NB4 (cell line): ENCODE results near the gene FSIP1.
A peak's percentile ranks its signal among the peaks of the same experiment; 100 is the strongest.

Experiments
- DNase-seq: peaks from one replicate; pipeline ENCODE4 v3.0.0; 2010; ENCODE audit warnings: low read depth
- H3K4me3 ChIP-seq: one replicate; pipeline ENCODE4 v1.5.1; 2011; ENCODE audit warnings: mild to moderate bottlenecking, low read depth, low read length, moderate library complexity
- CTCF ChIP-seq: IDR thresholded peaks from one replicate; pipeline ENCODE4 v1.5.1; 2012; ENCODE audit warnings: low read depth, low read length
- MAX ChIP-seq: IDR thresholded peaks from 2 replicates; pipeline ENCODE4 v1.6.1; 2011; ENCODE audit warnings: low read depth, low read length
- MYC ChIP-seq: IDR thresholded peaks from 2 replicates; pipeline ENCODE4 v1.6.1; 2011; ENCODE audit warnings: low read depth, low read length
- POLR2A ChIP-seq: IDR thresholded peaks from 2 replicates; pipeline ENCODE4 v1.6.1; 2011; ENCODE audit warnings: mild to moderate bottlenecking; ENCODE audit not compliant: insufficient read length; ENCODE audit errors: extremely low read depth

The FSIP1 gene

DNA sequence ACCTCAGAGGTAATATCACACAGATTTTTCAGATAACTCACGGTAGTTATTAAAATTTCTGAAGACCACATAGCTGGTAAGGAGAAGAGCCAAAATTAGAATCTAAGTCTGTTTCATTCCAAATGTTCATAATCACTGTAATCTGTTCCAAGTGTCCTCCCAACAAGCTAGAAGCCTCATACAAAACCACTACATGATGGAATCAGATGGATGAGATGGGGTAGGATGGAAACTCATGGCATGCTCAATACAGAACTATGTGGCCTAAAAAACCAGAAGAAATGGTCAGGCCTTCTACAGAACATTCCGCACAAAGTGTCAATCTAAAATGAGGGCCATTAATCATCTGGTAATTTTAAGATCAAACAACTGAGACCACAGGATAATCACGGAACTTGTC, 110.0 kb downstream of the FSIP1 start:
- no peak overlapping the region for H3K4me3 ChIP-seq
- TF ChIP-seq CTCF (no peak), POLR2A (no peak), MYC (no peak), MAX (no peak)
- no peak for DNase-seq

GRCh38 chr15:39672184-39672583, 110.5 kb downstream of the FSIP1 start:
- TF ChIP-seq MYC (no peak), MAX (no peak), CTCF (no peak), POLR2A (no peak)
- H3K4me3 ChIP-seq, result no peak overlapping the region
- DNase-seq, result no peak

DNA sequence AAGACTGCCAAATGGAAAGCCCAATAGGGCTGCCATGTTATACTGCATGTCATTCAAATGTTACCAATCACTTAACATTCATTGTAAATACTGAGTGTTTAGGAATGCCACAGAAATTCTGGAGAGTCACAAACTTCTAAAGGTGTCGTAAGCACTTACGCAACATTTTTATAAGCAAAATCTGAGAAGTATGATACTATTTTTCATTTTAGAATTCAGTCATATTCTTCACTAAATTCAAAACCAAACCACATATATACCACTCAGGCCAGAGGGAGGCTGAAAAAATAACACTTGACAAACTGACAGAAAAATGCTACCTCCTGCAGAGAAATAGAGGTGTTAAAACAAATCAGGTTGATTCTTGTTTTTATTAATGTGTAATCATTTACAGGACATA, 112.0 kb downstream of the FSIP1 start:
- peak; percentile 1 for DNase-seq
- H3K4me3 ChIP-seq, result no peak overlapping the region
- TF ChIP-seq MYC (no peak), CTCF (no peak), POLR2A (no peak), MAX (no peak)

GRCh38 chr15:39669661-39670060, 113.0 kb downstream of the FSIP1 start:
- no peak for DNase-seq
- TF ChIP-seq POLR2A (no peak), CTCF (no peak), MYC (no peak), MAX (no peak)
- no peak overlapping the region for H3K4me3 ChIP-seq

DNA sequence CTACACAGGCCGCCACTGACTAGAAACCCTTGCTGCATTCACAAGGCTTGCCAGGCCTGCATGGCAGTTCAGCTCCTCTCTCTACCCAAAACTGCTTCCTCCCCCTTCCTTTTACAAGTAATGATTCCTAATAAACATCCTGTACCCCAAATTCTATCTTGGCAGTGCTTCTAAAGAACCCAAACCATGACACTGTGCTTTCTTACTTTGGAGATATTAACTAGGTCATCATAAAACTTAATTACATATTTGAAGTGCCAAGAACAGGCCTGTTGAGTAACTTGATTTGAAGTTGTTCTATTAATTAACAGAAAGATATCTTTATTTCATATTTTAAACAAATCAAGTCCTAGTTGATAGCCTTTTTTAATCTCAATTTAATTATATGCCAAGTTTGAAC, 113.4 kb downstream of the FSIP1 start:
- DNase-seq, result no peak
- TF ChIP-seq POLR2A (no peak), MAX (no peak), MYC (no peak), CTCF (no peak)
- no peak overlapping the region for H3K4me3 ChIP-seq

DNA sequence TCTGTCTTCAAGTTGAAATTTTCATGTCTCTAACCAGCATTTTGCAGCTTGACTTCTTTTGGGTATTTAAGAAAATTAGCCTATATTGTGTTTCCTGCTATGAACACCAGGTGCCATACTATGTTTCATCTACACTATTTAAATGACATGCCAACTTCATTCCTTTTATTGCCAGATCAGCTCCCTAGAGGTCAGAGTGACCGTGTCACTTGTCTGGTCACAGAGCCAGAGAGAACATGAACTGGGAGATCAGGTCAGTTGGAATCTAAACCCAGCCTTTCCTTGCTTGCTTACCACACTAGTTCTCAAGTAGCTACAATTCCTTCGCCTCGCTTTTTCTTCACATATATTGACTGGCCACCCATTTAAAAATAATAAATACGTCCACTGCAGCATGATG, 114.2 kb downstream of the FSIP1 start:
- DNase-seq, result no peak
- TF ChIP-seq MYC (no peak), MAX (no peak), CTCF (no peak), POLR2A (no peak)
- no peak overlapping the region for H3K4me3 ChIP-seq
